HepG2 (cell line): Measurements from ENCODE around the gene NEK8. TPM values are rescaled to one million over a fixed set of nuclear protein-coding genes. Genes with fewer than 3 reads are reported as not detected.

ENCODE experiments used
- ARNTL ChIP-seq: sonication (generic); formaldehyde crosslinking; IDR thresholded peaks from 2 replicates; pipeline ENCODE4 v1.4.0; 2020; ENCODE audit warnings: mild to moderate bottlenecking, missing genetic modification reagents
- HHEX ChIP-seq: IDR thresholded peaks from 2 replicates; pipeline ENCODE4 v1.6.1; 2016; ENCODE audit warnings: control low read depth
- MED1 ChIP-seq: sonication (generic); formaldehyde crosslinking; IDR thresholded peaks from 2 replicates; pipeline ENCODE4 v1.4.0; 2020; ENCODE audit warnings: missing genetic modification reagents
- NFRKB ChIP-seq: fragments of 450-650 bp; IDR thresholded peaks from 2 replicates; pipeline ENCODE4 v1.6.1; 2017
- THAP11 ChIP-seq: IDR thresholded peaks from 2 replicates; pipeline ENCODE4 v1.6.1; 2016; ENCODE audit warnings: missing biosample characterization, missing genetic modification reagents
- ZNF232 ChIP-seq: sonication (generic); formaldehyde crosslinking; IDR thresholded peaks from 2 replicates; pipeline ENCODE4 v1.4.0; 2020; ENCODE audit warnings: missing genetic modification reagents, borderline replicate concordance
- ZNF468 ChIP-seq: sonication (generic); formaldehyde crosslinking; IDR thresholded peaks from 2 replicates; pipeline ENCODE4 v1.8.0; 2022; ENCODE audit warnings: mild to moderate bottlenecking, moderate library complexity, missing genetic modification reagents
- ZNF496 ChIP-seq: sonication (generic); formaldehyde crosslinking; IDR thresholded peaks from 2 replicates; pipeline ENCODE4 v1.8.1; 2023; ENCODE audit warnings: mild to moderate bottlenecking, moderate library complexity, missing genetic modification reagents; ENCODE audit not compliant: insufficient replicate concordance
- ZNF709 ChIP-seq: sonication (generic); formaldehyde crosslinking; IDR thresholded peaks from 2 replicates; pipeline ENCODE4 v1.5.0; 2020; ENCODE audit warnings: mild to moderate bottlenecking, missing genetic modification reagents
- polyA plus RNA-seq, 8 experiments: library from polyadenylated mRNA; depleted of rRNA in 3 of 8; stranded (reverse) in 7 of 8; unstranded in 1 of 8; fragments of >200 nt; fragmentation: Illumina TruSeq in 4 of 8; extraction: Trizol in 4 of 8; gene quantifications; 2 replicates each; pipeline versions ENCODE4 v1.2.1 to v1.2.3, GENCODE V29; 2011 to 2016; ENCODE audit warnings: low read depth in 4 of 8, missing spikeins in 1 of 8, mixed read lengths in 1 of 8; ENCODE audit not compliant: insufficient read depth in 1 of 8
- total RNA-seq, 5 experiments: library from RNA; depleted of rRNA; stranded (reverse); fragments of >200 nt; fragmentation: Illumina TruSeq; extraction: Trizol; gene quantifications; 2 replicates each; pipeline ENCODE4 v1.2.3, GENCODE V29; 2016; ENCODE audit warnings: low read depth in 1 of 5
- TF ChIP-seq, protein P1 (sequence below): sonication (generic); formaldehyde crosslinking; IDR thresholded peaks from one replicate; pipeline ENCODE4 v1.5.1; 2020; ENCODE audit warnings: mild to moderate bottlenecking, missing genetic modification reagents; ENCODE audit errors: not compliant biosample characterization
- TF ChIP-seq, protein P2 (sequence below): sonication (generic); formaldehyde crosslinking; IDR thresholded peaks from 2 replicates; pipeline ENCODE4 v1.4.0; 2020; ENCODE audit warnings: missing genetic modification reagents, mild to moderate bottlenecking, borderline replicate concordance
- TF ChIP-seq, protein P3 (sequence below): sonication (generic); formaldehyde crosslinking; IDR thresholded peaks from 2 replicates; pipeline ENCODE4 v1.5.0; 2020; ENCODE audit warnings: missing genetic modification reagents
- TF ChIP-seq, protein P4 (sequence below): sonication (generic); formaldehyde crosslinking; IDR thresholded peaks from 2 replicates; pipeline ENCODE4 v1.4.0; 2020; ENCODE audit warnings: missing genetic modification reagents

Gene NEK8
- total and polyA plus RNA-seq, 2 of the 13 experiments (the other 11 are each of a cell fraction or from before 2014, with no cell fraction given), result 5.8 to 13.5 TPM

DNA sequence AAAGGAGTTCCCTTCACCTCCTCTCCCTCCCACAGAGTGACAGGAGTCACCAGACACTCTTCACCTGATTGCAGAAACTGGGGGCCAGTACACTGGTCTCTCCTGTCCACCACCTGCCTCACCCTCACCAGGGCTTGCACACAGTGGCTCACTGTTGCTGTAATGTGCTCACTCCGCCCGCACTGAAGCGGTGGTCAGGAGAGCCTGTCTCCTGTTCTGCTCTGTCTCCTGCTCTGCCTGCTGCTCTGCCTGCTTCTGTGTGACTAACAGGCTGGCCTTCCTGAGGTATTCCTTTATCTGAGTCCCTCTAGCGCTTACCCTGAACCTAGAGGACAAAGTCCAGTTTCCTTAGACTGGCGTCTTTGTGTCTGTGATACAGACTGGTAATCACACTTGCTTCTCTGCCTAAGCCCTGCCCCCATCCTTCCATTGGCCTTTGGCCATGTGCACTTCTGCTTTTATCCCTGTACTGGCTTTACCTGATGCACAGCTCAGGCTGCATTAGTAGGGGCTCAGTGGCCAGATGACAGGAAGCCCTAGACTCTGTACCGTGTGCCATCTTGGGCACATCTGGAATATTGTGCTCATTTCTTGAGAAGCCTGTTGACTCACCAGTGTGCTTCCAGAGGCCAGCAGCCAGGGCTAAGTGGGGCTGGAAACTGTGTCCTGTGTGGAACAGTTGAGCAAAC is 30.2 kb upstream of the NEK8 start (continued):
- TF ChIP-seq, protein P1, sequence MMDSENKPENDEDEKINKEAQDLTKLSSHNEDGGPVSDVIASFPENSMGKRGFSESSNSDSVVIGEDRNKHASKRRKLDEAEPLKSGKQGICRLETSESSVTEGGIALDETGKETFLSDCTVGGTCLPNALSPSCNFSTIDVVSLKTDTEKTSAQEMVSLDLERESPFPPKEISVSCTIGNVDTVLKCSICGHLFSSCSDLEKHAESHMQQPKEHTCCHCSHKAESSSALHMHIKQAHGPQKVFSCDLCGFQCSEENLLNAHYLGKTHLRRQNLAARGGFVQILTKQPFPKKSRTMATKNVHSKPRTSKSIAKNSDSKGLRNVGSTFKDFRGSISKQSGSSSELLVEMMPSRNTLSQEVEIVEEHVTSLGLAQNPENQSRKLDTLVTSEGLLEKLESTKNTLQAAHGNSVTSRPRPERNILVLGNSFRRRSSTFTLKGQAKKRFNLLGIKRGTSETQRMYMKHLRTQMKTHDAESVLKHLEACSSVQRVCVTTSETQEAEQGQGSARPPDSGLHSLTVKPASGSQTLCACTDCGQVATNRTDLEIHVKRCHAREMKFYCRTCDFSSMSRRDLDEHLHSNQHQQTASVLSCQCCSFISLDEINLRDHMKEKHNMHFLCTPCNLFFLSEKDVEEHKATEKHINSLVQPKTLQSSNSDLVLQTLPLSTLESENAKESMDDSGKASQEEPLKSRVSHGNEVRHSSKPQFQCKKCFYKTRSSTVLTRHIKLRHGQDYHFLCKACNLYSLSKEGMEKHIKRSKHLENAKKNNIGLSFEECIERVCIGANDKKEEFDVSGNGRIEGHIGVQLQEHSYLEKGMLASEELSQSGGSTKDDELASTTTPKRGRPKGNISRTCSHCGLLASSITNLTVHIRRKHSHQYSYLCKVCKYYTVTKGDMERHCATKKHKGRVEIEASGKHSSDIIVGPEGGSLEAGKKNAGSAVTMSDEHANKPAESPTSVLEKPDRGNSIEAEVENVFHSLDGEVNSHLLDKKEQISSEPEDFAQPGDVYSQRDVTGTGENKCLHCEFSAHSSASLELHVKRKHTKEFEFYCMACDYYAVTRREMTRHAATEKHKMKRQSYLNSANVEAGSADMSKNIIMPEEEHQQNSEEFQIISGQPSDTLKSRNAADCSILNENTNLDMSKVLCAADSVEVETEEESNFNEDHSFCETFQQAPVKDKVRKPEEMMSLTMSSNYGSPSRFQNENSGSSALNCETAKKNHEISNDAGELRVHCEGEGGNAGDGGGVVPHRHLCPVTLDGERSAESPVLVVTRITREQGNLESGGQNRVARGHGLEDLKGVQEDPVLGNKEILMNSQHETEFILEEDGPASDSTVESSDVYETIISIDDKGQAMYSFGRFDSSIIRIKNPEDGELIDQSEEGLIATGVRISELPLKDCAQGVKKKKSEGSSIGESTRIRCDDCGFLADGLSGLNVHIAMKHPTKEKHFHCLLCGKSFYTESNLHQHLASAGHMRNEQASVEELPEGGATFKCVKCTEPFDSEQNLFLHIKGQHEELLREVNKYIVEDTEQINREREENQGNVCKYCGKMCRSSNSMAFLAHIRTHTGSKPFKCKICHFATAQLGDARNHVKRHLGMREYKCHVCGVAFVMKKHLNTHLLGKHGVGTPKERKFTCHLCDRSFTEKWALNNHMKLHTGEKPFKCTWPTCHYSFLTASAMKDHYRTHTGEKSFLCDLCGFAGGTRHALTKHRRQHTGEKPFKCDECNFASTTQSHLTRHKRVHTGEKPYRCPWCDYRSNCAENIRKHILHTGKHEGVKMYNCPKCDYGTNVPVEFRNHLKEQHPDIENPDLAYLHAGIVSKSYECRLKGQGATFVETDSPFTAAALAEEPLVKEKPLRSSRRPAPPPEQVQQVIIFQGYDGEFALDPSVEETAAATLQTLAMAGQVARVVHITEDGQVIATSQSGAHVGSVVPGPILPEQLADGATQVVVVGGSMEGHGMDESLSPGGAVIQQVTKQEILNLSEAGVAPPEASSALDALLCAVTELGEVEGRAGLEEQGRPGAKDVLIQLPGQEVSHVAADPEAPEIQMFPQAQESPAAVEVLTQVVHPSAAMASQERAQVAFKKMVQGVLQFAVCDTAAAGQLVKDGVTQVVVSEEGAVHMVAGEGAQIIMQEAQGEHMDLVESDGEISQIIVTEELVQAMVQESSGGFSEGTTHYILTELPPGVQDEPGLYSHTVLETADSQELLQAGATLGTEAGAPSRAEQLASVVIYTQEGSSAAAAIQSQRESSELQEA, result peak; percentile 81
- TF ChIP-seq, protein P2, sequence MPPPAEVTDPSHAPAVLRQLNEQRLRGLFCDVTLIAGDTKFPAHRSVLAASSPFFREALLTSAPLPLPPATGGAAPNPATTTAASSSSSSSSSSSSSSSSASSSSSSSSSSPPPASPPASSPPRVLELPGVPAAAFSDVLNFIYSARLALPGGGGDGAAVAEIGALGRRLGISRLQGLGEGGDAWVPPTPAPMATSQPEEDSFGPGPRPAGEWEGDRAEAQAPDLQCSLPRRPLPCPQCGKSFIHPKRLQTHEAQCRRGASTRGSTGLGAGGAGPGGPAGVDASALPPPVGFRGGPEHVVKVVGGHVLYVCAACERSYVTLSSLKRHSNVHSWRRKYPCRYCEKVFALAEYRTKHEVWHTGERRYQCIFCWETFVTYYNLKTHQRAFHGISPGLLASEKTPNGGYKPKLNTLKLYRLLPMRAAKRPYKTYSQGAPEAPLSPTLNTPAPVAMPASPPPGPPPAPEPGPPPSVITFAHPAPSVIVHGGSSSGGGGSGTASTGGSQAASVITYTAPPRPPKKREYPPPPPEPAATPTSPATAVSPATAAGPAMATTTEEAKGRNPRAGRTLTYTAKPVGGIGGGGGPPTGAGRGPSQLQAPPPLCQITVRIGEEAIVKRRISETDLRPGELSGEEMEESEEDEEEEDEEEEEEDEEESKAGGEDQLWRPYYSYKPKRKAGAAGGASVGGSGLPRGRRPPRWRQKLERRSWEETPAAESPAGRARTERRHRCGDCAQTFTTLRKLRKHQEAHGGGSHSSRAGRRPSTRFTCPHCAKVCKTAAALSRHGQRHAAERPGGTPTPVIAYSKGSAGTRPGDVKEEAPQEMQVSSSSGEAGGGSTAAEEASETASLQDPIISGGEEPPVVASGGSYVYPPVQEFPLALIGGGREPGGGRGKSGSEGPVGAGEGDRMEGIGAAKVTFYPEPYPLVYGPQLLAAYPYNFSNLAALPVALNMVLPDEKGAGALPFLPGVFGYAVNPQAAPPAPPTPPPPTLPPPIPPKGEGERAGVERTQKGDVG (CRISPR knock-in tag), result no peak
- TF ChIP-seq HHEX (CRISPR knock-in tag), result no peak
- no peak; the same call in 1 of the 2 replicates for TF ChIP-seq ZNF232 (CRISPR knock-in tag)
- TF ChIP-seq ZNF709, result no peak
- TF ChIP-seq NFRKB, result no peak
- TF ChIP-seq ARNTL, result peak; percentile 48; the same call in 1 of the 2 replicates
- peak; percentile 88 for TF ChIP-seq THAP11 (CRISPR knock-in tag)
- TF ChIP-seq, protein P3, sequence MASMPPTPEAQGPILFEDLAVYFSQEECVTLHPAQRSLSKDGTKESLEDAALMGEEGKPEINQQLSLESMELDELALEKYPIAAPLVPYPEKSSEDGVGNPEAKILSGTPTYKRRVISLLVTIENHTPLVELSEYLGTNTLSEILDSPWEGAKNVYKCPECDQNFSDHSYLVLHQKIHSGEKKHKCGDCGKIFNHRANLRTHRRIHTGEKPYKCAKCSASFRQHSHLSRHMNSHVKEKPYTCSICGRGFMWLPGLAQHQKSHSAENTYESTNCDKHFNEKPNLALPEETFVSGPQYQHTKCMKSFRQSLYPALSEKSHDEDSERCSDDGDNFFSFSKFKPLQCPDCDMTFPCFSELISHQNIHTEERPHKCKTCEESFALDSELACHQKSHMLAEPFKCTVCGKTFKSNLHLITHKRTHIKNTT (CRISPR knock-in tag), result no peak
- TF ChIP-seq, protein P4, sequence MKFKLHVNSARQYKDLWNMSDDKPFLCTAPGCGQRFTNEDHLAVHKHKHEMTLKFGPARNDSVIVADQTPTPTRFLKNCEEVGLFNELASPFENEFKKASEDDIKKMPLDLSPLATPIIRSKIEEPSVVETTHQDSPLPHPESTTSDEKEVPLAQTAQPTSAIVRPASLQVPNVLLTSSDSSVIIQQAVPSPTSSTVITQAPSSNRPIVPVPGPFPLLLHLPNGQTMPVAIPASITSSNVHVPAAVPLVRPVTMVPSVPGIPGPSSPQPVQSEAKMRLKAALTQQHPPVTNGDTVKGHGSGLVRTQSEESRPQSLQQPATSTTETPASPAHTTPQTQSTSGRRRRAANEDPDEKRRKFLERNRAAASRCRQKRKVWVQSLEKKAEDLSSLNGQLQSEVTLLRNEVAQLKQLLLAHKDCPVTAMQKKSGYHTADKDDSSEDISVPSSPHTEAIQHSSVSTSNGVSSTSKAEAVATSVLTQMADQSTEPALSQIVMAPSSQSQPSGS (CRISPR knock-in tag), result peak; percentile 90
- no peak for TF ChIP-seq ZNF468 (CRISPR knock-in tag)
- no peak for TF ChIP-seq ZNF496 (CRISPR knock-in tag)
- peak; percentile 89 for TF ChIP-seq MED1
